Heart right ventricle (tissue), 16 donors: Measurements from ENCODE around the gene CGB1. TPM values are rescaled to one million over a fixed set of nuclear protein-coding genes. Genes with fewer than 3 reads are reported as not detected.
"Not testable (repeated sequence)": the region's sequence is repeated elsewhere in the genome, so short reads cannot be mapped to it uniquely, and the experiment has no call there.

Experiments used
- ATAC-seq, 8 donors: fragments of 200-7000 bp; cut with Tn5 transposase; one replicate each; pipeline ENCODE4 v1.9.1; 2020; ENCODE audit warnings: mild to moderate bottlenecking in 8 of 8, moderate library complexity in 8 of 8, moderate number of reproducible peaks in 1 of 8
- DNase-seq, 2 donors: peaks; one replicate each; pipeline ENCODE4 v3.0.0-alpha.2; 2020
- H3K27ac ChIP-seq, 10 donors: fragments of 200-600 bp; sonication (generic) in 2 of 10; one replicate each; pipeline versions ENCODE4 v1.5.0 to v1.8.0; 2020 to 2022; ENCODE audit warnings: mild to moderate bottlenecking in 3 of 10
- H3K27me3 ChIP-seq, 7 donors: fragments of 200-600 bp; one replicate each; pipeline ENCODE4 v1.8.0; 2021 to 2022; ENCODE audit warnings: mild to moderate bottlenecking in 2 of 7
- H3K36me3 ChIP-seq, 9 donors: fragments of 200-600 bp; sonication (generic) in 1 of 9; one replicate each; pipeline versions ENCODE4 v1.5.0 to v1.8.0; 2020 to 2022; ENCODE audit warnings: mild to moderate bottlenecking in 2 of 9
- H3K4me1 ChIP-seq, 9 donors: fragments of 200-600 bp; sonication (generic) in 1 of 9; one replicate each; pipeline versions ENCODE4 v1.5.0 to v1.8.0; 2020 to 2022; ENCODE audit warnings: mild to moderate bottlenecking in 4 of 9
- H3K4me3 ChIP-seq, 10 donors: fragments of 200-600 bp; sonication (generic) in 2 of 10; one replicate each; pipeline versions ENCODE4 v1.5.0 to v1.8.0; 2020 to 2022; ENCODE audit warnings: mild to moderate bottlenecking in 7 of 10, moderate library complexity in 2 of 10
- H3K9me3 ChIP-seq, 11 donors: fragments of 200-600 bp in 10 of 11; sonication (generic) in 2 of 11; one replicate each; pipeline versions ENCODE4 v1.5.0 to v1.8.0; 2013 to 2022; ENCODE audit warnings: mild to moderate bottlenecking in 2 of 11, control low read depth in 1 of 11, moderate library complexity in 1 of 11
- WGBS, 2 donors: extraction: QIAGEN DNeasy Blood & Tissue Kit; methylation state at CpG; one replicate each; pipeline ENCODE4 v1.1.7; 2013; ENCODE audit warnings: inconsistent platforms in 1 of 2; 5-methylcytosine and 5-hydroxymethylcytosine counted together
- intact Hi-C, 10 donors: fragments of 100-400 bp; cut with DNase I; formaldehyde crosslinking; loops; one replicate each; pipeline versions ENCODE4 v1.11.1 to v1.14.2; 2022
- polyA plus RNA-seq, 2 donors: library from polyadenylated mRNA; stranded (reverse); fragments of 200-250 nt; gene quantifications; one replicate each; pipeline ENCODE4 v1.2.3, GENCODE V29; 2013
- total RNA-seq, 10 donors: library from RNA; stranded (reverse); fragmentation: NEBNext Ultra II Directional in 3 of 10; extraction: Animal tissue kit (Norgen Biotek cat#: 25700) in 3 of 10; gene quantifications; one replicate each; pipeline versions ENCODE4 v1.2.1 to v1.2.4, GENCODE V29; 2021 to 2023
- TF ChIP-seq, protein P1 (sequence below), 9 donors: fragments of 200-600 bp; sonication (generic) in 2 of 9; IDR thresholded peaks; one replicate each; pipeline versions ENCODE4 v1.5.0 to v1.8.0; 2021 to 2022; ENCODE audit warnings: antibody characterized with exemption in 9 of 9, mild to moderate bottlenecking in 5 of 9, moderate library complexity in 1 of 9
- donor health status: Arrhythmogenic right ventricular cardiomyopathy.
- donor health status: ischemic (EF 13 %, LVEDD 7.1; RV severe dilation, severe dysfunction).
- donor health status: healthy with polysubstance abuse.
- donor health status: DM: no; HTN: yes; CAD: no.
- donor health status: DM: no; HTN: no; CAD: no.
- donor health status: ischemic (EF 25% LVEDD 6.9; RV normal size, moderate dysfunction).
- donor health status: ischemic (EF 25% LVEDD 5.7; RV mildly dilated, moderate dysfunction).
- donor health status: healthy.
- donor health status: DM: yes; HTN: yes; CAD: no.
- donor health status: Ischemic cardiomyopathy.
- donor health status: ischemic (EF 35%, LVEDD 5.7; RV mildly dilated, moderate dysfunction).
- donor health status: nonischemic (EF 11% LVEDD 7.7; RV severe dilation, severe dysfunction).
- donor health status: DM: yes; HTN: yes; CAD: no.
- donor health status: PGD.
- donor health status: ischemic (EF 29% LVEDD 5.4; RV normal size, mild dysfunction).
- donor health status: nonischemic (EF 23%, LVEDD 6.1; RV moderate dilation, normal function).

Gene CGB1
- total and polyA plus RNA-seq, 12 donors: not detected

DNA sequence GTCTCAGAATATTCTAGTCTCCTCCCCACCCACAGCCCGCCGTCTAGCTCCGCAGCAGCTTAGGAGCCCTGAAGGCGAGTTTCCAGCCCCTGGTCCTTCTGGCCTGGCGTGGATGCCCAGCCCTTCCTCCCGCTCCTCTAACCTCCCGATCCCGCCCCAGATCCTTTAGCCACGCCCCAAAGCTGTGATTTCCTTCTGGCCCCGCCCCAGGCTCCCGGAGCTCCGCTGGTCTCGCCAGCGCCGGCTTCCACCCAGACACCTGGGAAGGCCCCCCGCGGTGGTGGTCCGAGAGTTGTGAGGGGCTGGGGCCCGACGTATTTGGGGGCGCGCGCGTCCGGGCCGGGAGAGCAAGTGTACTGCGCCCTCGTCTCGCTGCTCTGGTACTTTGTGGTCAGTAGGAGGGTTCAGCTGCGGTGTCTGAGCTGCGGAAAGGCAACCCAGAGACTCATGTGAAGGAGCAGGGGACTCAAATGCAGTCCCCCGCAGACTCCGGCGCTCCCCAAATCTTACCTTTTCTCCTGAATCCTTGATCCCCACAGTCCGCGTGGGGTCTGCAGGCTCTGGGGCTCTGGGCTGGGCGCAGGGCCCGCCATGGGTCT, 21.0 kb upstream of the CGB1 start, which contains the start of gene CGB7:
TSS of gene CGB7 (minus strand) at position 114 of the 599 bp plus-strand sequence. CDS start 2,374 bp downstream, outside the sequence.
- Histone ChIP-seq H3K4me3 (peak within 1 kb of the TSS; percentile 18 to 73 (median 62)), H3K4me1 (peaks cover 0 to 25% (median 23%) of the 10 kb centered on the region in 9 donors), H3K27me3 (peaks cover 0 to 64% (median 28%) of the 10 kb centered on the region in 7 donors), H3K27ac (no peak within 1 kb of the TSS), H3K9me3 (no peaks in the 10 kb centered on the region), H3K36me3 (no peaks in the 10 kb centered on the region)
- ATAC-seq (peak; percentile 50 to 88 (median 80)), DNase-seq (peak; percentile 76 to 80)
- 2 to 6% methylated on average over 36 to 38 of the region's 38 CpGs for WGBS, 2 donors
- TF ChIP-seq, protein P1, sequence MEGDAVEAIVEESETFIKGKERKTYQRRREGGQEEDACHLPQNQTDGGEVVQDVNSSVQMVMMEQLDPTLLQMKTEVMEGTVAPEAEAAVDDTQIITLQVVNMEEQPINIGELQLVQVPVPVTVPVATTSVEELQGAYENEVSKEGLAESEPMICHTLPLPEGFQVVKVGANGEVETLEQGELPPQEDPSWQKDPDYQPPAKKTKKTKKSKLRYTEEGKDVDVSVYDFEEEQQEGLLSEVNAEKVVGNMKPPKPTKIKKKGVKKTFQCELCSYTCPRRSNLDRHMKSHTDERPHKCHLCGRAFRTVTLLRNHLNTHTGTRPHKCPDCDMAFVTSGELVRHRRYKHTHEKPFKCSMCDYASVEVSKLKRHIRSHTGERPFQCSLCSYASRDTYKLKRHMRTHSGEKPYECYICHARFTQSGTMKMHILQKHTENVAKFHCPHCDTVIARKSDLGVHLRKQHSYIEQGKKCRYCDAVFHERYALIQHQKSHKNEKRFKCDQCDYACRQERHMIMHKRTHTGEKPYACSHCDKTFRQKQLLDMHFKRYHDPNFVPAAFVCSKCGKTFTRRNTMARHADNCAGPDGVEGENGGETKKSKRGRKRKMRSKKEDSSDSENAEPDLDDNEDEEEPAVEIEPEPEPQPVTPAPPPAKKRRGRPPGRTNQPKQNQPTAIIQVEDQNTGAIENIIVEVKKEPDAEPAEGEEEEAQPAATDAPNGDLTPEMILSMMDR (IDR thresholded peaks at IDR 0.05): no peak
- intact Hi-C loops: no loop called here

DNA sequence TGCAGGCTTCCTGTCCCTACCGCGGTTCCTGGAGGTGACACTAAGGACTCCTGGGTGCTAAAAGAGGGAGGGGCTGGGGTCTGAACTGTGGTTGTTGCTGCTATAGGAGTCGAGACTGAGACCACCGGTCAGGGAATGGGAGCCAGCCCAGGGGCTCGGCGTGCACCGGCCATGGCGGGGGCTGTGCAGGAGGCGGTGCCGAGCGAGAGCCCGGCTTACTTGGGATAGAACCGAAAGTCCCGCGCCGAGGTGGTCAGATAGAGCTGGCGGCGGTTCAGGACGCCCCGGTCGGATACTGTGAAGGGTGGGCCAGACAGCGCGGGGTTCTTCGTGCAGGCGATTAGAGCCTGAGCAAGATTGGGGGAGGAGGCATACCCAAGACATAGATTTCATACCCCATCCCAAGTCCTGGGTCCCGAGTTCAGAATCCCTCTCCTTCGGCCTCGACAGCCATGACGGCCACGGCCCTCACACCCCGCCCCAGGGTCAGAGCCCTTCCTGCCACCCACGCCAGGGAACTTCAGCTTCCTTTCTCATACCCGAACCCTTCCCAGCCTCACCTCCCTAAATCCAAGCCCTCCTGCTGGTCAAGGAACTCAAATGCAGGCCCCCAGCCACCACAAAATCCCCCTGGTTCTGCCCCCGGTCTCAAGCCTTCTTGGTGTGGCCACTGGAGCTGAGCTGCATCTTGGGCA, 20.4 kb upstream of the CGB1 start:
- peak; percentile 13 to 48 (median 30) for ATAC-seq
- WGBS, 2 donors: 4 to 7% methylated on average over 23 to 34 of the region's 34 CpGs
- H3K9me3 ChIP-seq, intact Hi-C loops, DNase-seq, H3K36me3 ChIP-seq, H3K27ac ChIP-seq: not testable (repeated sequence)
- Histone ChIP-seq H3K4me3 (peak overlapping the region; percentile 14 to 73 (median 62)), H3K4me1 (peaks cover 0 to 25% (median 23%) of the 10 kb centered on the region in 9 donors), H3K27me3 (peaks cover 0 to 57% (median 23%) of the 10 kb centered on the region in 7 donors)

DNA sequence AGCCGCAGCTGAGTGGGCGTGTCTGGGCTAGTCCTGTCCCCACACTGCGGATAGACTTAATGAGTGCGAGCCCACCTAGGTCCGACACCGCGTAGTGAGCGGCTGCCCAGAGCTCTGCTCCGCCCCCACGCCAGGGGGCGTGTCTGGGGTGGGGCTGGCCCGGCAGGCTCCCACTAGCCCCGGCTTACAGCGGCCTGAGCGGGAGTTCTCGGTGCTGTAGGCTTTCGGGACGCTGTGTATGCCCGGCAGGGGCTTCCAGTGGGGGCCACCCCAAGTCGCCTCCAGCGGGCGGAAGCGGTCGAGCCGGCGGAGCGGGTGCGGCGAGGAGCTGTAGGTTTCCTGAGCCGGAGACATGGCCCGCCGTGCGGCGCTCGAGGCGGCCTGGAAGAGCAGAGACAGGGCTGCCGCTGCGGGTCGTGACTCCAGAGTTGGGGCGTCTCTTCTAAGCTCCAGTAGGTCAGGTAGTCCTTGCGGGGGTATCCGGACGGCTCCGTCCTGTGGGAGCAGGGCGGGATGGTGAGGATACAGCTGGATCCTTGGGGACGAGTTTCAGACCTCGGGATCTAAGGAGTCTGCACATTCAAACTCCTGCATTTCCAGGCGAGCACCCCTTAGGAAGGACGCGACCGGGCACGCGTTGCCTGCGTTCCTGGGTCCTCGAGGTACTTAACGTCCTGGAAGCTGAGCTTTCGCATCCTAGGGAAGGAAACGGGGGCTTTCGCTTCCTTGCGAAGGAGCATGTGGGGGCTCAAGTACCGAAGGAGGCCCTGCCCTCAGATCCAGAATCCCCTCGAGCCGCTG, 19.6 kb upstream of the CGB1 start:
- peaks cover 0 to 52% (median 21%) of the 10 kb centered on the region in 7 donors for H3K27me3 ChIP-seq
- H3K36me3 ChIP-seq: no peaks in the 10 kb centered on the region
- H3K9me3 ChIP-seq: no peaks in the 10 kb centered on the region
- H3K4me1 ChIP-seq: peaks cover 0 to 25% (median 23%) of the 10 kb centered on the region in 9 donors
- H3K27ac ChIP-seq: no peak overlapping the region
- 0 to 1% methylated on average over 62 to 63 of the region's 63 CpGs for WGBS, 2 donors
- H3K4me3 ChIP-seq: peak overlapping the region; percentile 14 to 73 (median 62)
- DNase-seq: peak; percentile 43 to 66
- peak; percentile 78 to 90 (median 87) for ATAC-seq
- TF ChIP-seq, protein P1 (IDR thresholded peaks at IDR 0.05): peak in 8 of 9 donors; percentile 8 to 63 (median 46)
- intact Hi-C loops: no loop called here

DNA sequence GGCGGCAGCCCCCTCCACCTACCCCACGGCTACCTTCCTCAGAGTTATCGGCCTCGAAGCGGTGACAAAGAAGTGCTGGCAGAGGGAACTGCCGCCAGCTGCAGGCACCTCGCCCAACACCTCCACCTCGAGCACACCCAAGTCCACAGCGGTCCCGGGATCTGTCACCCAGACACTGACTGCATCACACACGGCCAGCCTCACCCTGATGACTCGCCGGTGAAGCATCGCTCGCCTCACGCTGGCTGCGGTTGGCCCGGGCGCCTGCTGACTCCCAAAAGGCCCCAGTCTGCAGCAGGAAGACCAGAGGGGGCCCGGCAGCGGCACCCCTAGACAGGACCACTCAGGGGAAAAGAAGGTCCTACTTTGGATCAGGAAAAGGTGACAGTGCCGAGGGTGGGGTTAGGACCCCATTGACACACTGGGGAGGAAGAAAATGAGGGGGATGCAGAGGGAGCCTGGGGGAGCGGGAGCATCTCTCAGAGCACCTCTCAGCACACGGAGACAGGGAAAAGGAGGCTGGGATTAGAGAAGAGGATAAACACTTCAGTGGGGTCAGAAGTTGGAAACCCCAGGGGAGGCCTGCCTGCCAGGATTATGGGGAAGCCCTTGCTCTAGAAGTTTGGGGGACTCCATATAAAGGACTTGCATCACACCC, 13.8 kb upstream of the CGB1 start:
- H3K27ac ChIP-seq, H3K4me3 ChIP-seq, H3K27me3 ChIP-seq, H3K9me3 ChIP-seq, DNase-seq, ATAC-seq, intact Hi-C loops, H3K36me3 ChIP-seq, H3K4me1 ChIP-seq: not testable (repeated sequence)
- WGBS, 2 donors: 70 to 72% methylated on average over 24 of the region's 24 CpGs

DNA sequence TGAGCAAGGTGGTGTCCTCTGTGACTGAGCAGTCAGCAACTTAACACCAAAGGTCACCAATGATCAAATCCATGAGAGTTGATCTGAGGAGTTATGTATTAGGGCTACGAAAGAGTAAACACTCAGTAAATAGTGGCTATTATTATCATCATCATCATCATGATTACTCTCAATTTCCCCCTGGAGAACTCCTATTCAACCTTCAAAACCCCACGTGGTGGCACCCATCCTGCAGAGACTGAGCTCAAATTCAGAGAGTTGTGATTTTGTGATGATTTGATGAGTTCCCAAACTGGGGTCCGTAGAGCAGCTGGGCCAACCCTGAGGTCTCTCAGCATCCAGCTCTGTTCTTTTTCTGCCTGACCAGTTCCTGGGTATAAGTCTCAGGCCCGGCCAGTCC, 13.1 kb upstream of the CGB1 start:
- 73 to 84% methylated on average over 3 of the region's 4 CpGs for WGBS, 2 donors
- DNase-seq, H3K9me3 ChIP-seq, H3K4me1 ChIP-seq, H3K36me3 ChIP-seq, intact Hi-C loops, ATAC-seq, H3K27ac ChIP-seq, H3K27me3 ChIP-seq, H3K4me3 ChIP-seq: not testable (repeated sequence)

DNA sequence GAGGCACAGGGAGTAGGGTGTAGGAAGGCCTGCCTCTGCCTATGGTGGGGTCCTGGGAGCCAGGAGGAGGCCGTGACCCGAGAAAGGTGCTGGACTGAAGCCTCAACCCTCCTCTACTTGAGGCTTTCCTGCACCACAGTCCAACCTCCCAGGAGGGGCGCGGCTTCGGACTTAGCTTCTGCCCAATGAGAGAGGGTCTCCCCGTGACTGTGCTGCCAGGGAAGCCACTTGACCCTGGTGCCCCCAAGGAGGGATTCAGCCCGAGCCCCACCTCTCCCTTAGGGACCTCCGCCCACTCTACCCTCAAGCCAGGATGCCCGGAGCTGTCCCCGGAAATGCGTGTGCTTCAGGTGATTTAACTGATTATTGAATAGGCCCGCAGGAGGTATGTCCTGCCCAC, 12.3 kb upstream of the CGB1 start, which contains the start of gene CGB8:
TSS of gene CGB8 (minus strand) at position 101 of the 400 bp plus-strand sequence. CDS start 372 bp downstream, outside the sequence.
- H3K36me3 ChIP-seq, DNase-seq, H3K27me3 ChIP-seq, ATAC-seq, H3K4me3 ChIP-seq, H3K4me1 ChIP-seq, H3K9me3 ChIP-seq, H3K27ac ChIP-seq, intact Hi-C loops: not testable (repeated sequence)
- WGBS, 2 donors: 62 to 75% methylated on average over 10 of the region's 12 CpGs

DNA sequence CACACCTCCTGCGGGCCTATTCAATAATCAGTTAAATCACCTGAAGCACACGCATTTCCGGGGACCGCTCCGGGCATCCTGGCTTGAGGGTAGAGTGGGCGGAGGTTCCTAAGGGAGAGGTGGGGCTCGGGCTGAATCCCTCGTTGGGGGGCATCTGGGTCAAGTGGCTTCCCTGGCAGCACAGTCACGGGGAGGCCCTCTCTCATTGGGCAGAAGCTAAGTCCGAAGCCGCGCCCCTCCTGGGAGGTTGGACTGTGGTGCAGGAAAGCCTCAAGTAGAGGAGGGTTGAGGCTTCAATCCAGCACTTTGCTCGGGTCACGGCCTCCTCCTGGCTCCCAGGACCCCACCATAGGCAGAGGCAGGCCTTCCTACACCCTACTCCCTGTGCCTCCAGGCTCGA, 6.9 kb upstream of the CGB1 start, which contains the start of gene CGB5:
TSS of gene CGB5 (plus strand) at position 301 of the 400 bp plus-strand sequence. CDS start 362 bp downstream, outside the sequence.
- ATAC-seq, H3K36me3 ChIP-seq, H3K9me3 ChIP-seq, H3K4me3 ChIP-seq, H3K4me1 ChIP-seq, H3K27me3 ChIP-seq, intact Hi-C loops, DNase-seq, H3K27ac ChIP-seq: not testable (repeated sequence)
- 66 to 69% methylated on average over 14 to 15 of the region's 15 CpGs for WGBS, 2 donors

DNA sequence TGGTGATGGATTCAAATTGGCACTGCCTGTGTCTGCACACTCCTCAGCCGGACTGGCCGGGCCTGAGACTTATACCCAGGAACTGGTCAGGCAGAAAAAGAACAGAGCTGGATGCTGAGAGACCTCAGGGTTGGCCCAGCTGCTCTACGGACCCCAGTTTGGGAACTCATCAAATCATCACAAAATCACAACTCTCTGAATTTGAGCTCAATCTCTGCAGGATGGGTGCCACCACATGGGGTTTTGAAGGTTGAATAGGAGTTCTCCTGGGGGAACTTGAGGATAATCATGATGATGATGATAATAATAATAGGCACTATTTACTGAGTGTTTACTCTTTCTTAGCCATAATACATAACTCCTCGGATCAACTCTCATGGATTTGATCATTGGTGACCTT, 6.0 kb upstream of the CGB1 start:
- DNase-seq, intact Hi-C loops, H3K27ac ChIP-seq, ATAC-seq, H3K4me3 ChIP-seq, H3K9me3 ChIP-seq, H3K36me3 ChIP-seq, H3K4me1 ChIP-seq, H3K27me3 ChIP-seq: not testable (repeated sequence)
- WGBS, 2 donors: 79 to 95% methylated on average over 2 to 4 of the region's 4 CpGs
